Neural cell (in vitro differentiated cells): ENCODE data around the gene PPP3R1. TPM values are rescaled to one million over a fixed set of nuclear protein-coding genes. Genes with fewer than 3 reads are reported as not detected.

ENCODE experiments used
- H2AFZ ChIP-seq: fragments of 200-600, 300-800 bp; sonication (generic), shearing (Covaris generic); 2 replicates; pipeline ENCODE4 v1.6.0; 2014; ENCODE audit warnings: low read depth, mild to moderate bottlenecking, antibody characterized with exemption, low read length, moderate library complexity
- H3F3A ChIP-seq: fragments of 200-600 bp; shearing (Covaris generic); 2 replicates; pipeline ENCODE4 v1.6.1; 2016; ENCODE audit warnings: mild to moderate bottlenecking, moderate library complexity, mixed read lengths, antibody characterized with exemption, low read length; ENCODE audit not compliant: insufficient read depth, poor library complexity, severe bottlenecking
- H3K27ac ChIP-seq: fragments of 200-600, 300-800 bp; sonication (generic), shearing (Covaris generic); 2 replicates; pipeline ENCODE4 v1.5.1; 2014; ENCODE audit warnings: mild to moderate bottlenecking, low read length, moderate library complexity
- H3K27me3 ChIP-seq: fragments of 300-800, 200-600 bp; sonication (generic), shearing (Covaris generic); 2 replicates; pipeline ENCODE4 v1.6.0; 2014; ENCODE audit warnings: mild to moderate bottlenecking, low read depth, low read length, moderate library complexity; ENCODE audit not compliant: insufficient read depth
- H3K36me3 ChIP-seq: fragments of 300-800, 200-600 bp; sonication (generic), shearing (Covaris generic); 2 replicates; pipeline ENCODE4 v1.5.1; 2014; ENCODE audit warnings: mild to moderate bottlenecking, antibody characterized with exemption, low read length, moderate library complexity; ENCODE audit not compliant: insufficient read depth
- H3K4me2 ChIP-seq: fragments of 300-800, 200-600 bp; sonication (generic), shearing (Covaris generic); 2 replicates; pipeline ENCODE4 v1.6.0; 2014; ENCODE audit warnings: mild to moderate bottlenecking, low read length
- H3K4me3 ChIP-seq: fragments of 300-800, 200-600 bp; sonication (generic), shearing (Covaris generic); 2 replicates; pipeline ENCODE4 v1.5.1; 2014; ENCODE audit warnings: mild to moderate bottlenecking, low read length, moderate library complexity
- H3K79me2 ChIP-seq: fragments of 200-600 bp; shearing (Covaris generic); replicated peaks from 2 replicates; pipeline ENCODE4 v1.6.0; 2014; ENCODE audit warnings: mild to moderate bottlenecking, low read length, moderate library complexity; ENCODE audit not compliant: insufficient read depth
- H3K9ac ChIP-seq: fragments of 300-800, 200-600 bp; sonication (generic), shearing (Covaris generic); 2 replicates; pipeline ENCODE4 v1.6.1; 2016; ENCODE audit warnings: mild to moderate bottlenecking, low read length, mixed read lengths
- H3K9me2 ChIP-seq: fragments of 200-600 bp; shearing (Covaris generic); 2 replicates; pipeline ENCODE4 v1.6.1; 2016; ENCODE audit warnings: mild to moderate bottlenecking, low read length, mixed read lengths; ENCODE audit not compliant: insufficient read depth
- H3K9me3 ChIP-seq: fragments of 200-600, 300-800 bp; sonication (generic), shearing (Covaris generic); 2 replicates; pipeline ENCODE4 v1.6.1; 2016; ENCODE audit warnings: mild to moderate bottlenecking, mixed run types, low read length, moderate library complexity, mixed read lengths
- H4K20me1 ChIP-seq: fragments of 200-600 bp; shearing (Covaris generic); 2 replicates; pipeline ENCODE4 v1.6.1; 2016; ENCODE audit warnings: mild to moderate bottlenecking, mixed run types; ENCODE audit not compliant: insufficient read depth
- EP300 ChIP-seq: fragments of 450-650 bp; conservative IDR thresholded peaks from 2 replicates; pipeline ENCODE4 v1.6.1; 2014; ENCODE audit warnings: antibody characterized with exemption, mild to moderate bottlenecking, moderate library complexity; ENCODE audit not compliant: poor library complexity, severe bottlenecking
- EZH2 ChIP-seq: fragments of 200-600, 300-800 bp; shearing (Covaris generic), sonication (generic); IDR thresholded peaks from 2 replicates; pipeline ENCODE4 v1.6.1; 2014; ENCODE audit warnings: antibody characterized with exemption, low read length, borderline replicate concordance, mild to moderate bottlenecking; ENCODE audit not compliant: insufficient read depth, poor library complexity, severe bottlenecking
- MXI1 ChIP-seq: fragments of 450-650 bp; conservative IDR thresholded peaks from 2 replicates; pipeline ENCODE4 v1.6.1; 2014; ENCODE audit warnings: antibody characterized with exemption, mild to moderate bottlenecking; ENCODE audit not compliant: poor library complexity, severe bottlenecking
- POLR2AphosphoS5 ChIP-seq: IDR thresholded peaks from 2 replicates; pipeline ENCODE4 v1.6.1; 2012
- RAD21 ChIP-seq: fragments of 450-650 bp; conservative IDR thresholded peaks from 2 replicates; pipeline ENCODE4 v1.6.1; 2014; ENCODE audit warnings: antibody characterized with exemption, mild to moderate bottlenecking, moderate library complexity
- SMC3 ChIP-seq: fragments of 450-650 bp; conservative IDR thresholded peaks from 2 replicates; pipeline ENCODE4 v1.6.1; 2014; ENCODE audit warnings: antibody characterized with exemption, mild to moderate bottlenecking, moderate library complexity; ENCODE audit not compliant: poor library complexity
- TAF1 ChIP-seq: IDR thresholded peaks from 2 replicates; pipeline ENCODE4 v1.6.1; 2012; ENCODE audit warnings: low read depth
- polyA plus RNA-seq: library from polyadenylated mRNA; depleted of rRNA; stranded (reverse); fragments of >200 nt; gene quantifications from 2 replicates; pipeline ENCODE4 v1.2.3, GENCODE V29; 2014
- TF ChIP-seq, protein P1 (sequence below): fragments of 450-650 bp; IDR thresholded peaks from 2 replicates; pipeline ENCODE4 v1.5.1; 2014; ENCODE audit warnings: antibody characterized with exemption, mild to moderate bottlenecking, moderate library complexity; ENCODE audit not compliant: poor library complexity, severe bottlenecking
- TF ChIP-seq, protein P2 (sequence below): IDR thresholded peaks from 2 replicates; pipeline ENCODE4 v1.6.1; 2012; ENCODE audit warnings: borderline replicate concordance

Gene PPP3R1
- polyA plus RNA-seq, 1 donor from 2014 or later = 45.3 TPM

DNA sequence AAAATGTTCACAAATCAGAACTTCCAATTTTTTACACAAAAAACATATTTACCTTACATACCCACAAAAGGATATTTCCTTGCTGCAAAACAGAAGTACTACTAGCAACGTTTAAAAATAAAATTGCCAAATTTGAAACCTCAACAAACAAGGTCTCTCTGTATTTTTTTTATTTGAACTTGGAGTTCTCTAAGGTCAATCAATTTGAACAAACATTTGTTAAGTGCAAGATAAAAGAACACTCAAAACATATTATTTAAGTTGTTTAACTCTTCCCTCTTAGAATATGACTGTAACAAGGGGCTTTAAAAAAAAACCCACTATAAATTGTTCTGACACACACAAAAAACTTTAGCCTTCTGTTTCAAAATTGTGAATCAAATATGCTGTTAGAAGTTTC, 65.0 kb downstream of the PPP3R1 start:
- Histone ChIP-seq H3K4me3 (no peak overlapping the region), H3K9me3 (no peaks in the 10 kb centered on the region), H3K4me2 (no peak overlapping the region), H3K9me2 (no peaks in the 10 kb centered on the region), H3K27me3 (no peaks in the 10 kb centered on the region), H2AFZ (no peak overlapping the region), H3K27ac (no peak overlapping the region), H3K9ac (no peak overlapping the region), H3K36me3 (no peaks in the 10 kb centered on the region), H3F3A (no peaks in the 10 kb centered on the region), H3K79me2 (peaks cover 4% of the 10 kb centered on the region), H4K20me1 (no peaks in the 10 kb centered on the region)
- TF ChIP-seq POLR2AphosphoS5 = no peak
- no peak for TF ChIP-seq MXI1

DNA sequence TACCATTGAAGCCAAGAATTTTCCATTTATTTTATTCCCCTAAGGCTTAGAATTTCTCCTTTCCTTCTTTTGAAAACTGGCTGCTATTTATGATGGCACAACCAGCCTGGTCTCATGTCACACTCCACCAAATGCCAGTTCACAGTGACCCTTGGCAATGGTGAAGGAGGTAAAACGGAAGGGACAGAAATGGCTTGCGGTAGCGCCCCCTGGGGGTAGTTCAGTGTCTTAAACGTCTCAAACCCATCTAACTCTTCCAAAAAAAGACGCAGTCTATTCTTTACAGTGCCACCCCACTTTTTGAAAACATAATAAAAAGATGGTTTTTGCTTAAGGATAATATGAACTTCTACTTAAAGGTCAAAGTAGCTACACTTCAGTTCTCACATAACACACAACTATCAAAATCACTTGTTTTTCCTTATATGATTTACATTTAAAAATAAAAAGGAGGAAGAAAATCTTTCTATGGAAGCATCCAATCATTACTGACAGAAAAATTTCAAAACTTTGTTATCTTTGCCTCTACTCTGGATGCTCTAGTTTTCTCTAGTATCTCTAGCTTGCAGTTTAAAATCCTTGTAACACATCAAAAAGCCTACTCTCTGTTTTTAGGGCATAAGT, 66.7 kb downstream of the PPP3R1 start:
- H3K27ac ChIP-seq = no peak overlapping the region
- no peaks in the 10 kb centered on the region for H4K20me1 ChIP-seq
- no peaks in the 10 kb centered on the region for H3F3A ChIP-seq
- no peak overlapping the region for H3K4me3 ChIP-seq
- H2AFZ ChIP-seq = no peak overlapping the region
- TF ChIP-seq RAD21 = no peak
- TF ChIP-seq, protein P1, sequence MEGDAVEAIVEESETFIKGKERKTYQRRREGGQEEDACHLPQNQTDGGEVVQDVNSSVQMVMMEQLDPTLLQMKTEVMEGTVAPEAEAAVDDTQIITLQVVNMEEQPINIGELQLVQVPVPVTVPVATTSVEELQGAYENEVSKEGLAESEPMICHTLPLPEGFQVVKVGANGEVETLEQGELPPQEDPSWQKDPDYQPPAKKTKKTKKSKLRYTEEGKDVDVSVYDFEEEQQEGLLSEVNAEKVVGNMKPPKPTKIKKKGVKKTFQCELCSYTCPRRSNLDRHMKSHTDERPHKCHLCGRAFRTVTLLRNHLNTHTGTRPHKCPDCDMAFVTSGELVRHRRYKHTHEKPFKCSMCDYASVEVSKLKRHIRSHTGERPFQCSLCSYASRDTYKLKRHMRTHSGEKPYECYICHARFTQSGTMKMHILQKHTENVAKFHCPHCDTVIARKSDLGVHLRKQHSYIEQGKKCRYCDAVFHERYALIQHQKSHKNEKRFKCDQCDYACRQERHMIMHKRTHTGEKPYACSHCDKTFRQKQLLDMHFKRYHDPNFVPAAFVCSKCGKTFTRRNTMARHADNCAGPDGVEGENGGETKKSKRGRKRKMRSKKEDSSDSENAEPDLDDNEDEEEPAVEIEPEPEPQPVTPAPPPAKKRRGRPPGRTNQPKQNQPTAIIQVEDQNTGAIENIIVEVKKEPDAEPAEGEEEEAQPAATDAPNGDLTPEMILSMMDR = peak; percentile 28
- no peak overlapping the region for H3K4me2 ChIP-seq
- no peaks in the 10 kb centered on the region for H3K27me3 ChIP-seq
- H3K9me2 ChIP-seq = no peaks in the 10 kb centered on the region
- H3K36me3 ChIP-seq = no peaks in the 10 kb centered on the region
- no peak overlapping the region for H3K9ac ChIP-seq
- no peaks in the 10 kb centered on the region for H3K9me3 ChIP-seq
- H3K79me2 ChIP-seq = peaks cover 4% of the 10 kb centered on the region

DNA sequence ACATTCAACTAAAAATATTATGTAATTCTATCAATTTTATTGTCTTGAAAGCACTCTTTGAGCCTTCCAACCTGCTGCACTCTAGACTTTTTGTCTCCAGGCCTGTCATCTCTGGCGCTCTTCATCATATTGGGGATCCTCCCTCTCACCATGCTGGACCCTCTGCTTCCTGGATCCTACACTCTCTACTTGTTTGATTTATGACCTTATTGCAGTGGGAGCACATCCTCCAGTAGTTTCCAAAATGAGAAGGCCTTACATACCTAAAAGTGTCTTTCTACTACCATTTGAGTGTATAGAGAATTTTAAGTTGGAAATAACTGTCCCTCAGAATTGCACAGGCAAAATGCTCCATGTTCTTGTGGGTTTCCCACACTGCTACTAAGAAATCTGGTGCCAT, 69.4 kb downstream of the PPP3R1 start:
- H3F3A ChIP-seq = no peaks in the 10 kb centered on the region
- TF ChIP-seq SMC3 (no peak), TAF1 (no peak), EZH2 (no peak), EP300 (no peak), POLR2AphosphoS5 (no peak), MXI1 (no peak), RAD21 (no peak)
- TF ChIP-seq, protein P2, sequence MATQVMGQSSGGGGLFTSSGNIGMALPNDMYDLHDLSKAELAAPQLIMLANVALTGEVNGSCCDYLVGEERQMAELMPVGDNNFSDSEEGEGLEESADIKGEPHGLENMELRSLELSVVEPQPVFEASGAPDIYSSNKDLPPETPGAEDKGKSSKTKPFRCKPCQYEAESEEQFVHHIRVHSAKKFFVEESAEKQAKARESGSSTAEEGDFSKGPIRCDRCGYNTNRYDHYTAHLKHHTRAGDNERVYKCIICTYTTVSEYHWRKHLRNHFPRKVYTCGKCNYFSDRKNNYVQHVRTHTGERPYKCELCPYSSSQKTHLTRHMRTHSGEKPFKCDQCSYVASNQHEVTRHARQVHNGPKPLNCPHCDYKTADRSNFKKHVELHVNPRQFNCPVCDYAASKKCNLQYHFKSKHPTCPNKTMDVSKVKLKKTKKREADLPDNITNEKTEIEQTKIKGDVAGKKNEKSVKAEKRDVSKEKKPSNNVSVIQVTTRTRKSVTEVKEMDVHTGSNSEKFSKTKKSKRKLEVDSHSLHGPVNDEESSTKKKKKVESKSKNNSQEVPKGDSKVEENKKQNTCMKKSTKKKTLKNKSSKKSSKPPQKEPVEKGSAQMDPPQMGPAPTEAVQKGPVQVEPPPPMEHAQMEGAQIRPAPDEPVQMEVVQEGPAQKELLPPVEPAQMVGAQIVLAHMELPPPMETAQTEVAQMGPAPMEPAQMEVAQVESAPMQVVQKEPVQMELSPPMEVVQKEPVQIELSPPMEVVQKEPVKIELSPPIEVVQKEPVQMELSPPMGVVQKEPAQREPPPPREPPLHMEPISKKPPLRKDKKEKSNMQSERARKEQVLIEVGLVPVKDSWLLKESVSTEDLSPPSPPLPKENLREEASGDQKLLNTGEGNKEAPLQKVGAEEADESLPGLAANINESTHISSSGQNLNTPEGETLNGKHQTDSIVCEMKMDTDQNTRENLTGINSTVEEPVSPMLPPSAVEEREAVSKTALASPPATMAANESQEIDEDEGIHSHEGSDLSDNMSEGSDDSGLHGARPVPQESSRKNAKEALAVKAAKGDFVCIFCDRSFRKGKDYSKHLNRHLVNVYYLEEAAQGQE = no peak
- TF ChIP-seq, protein P1 = no peak

More for the DNA sequence above, 69.4 kb downstream of the PPP3R1 start:
- H3K36me3 ChIP-seq = no peaks in the 10 kb centered on the region
- no peak overlapping the region for H3K4me3 ChIP-seq
- H3K9ac ChIP-seq = no peak overlapping the region
- H4K20me1 ChIP-seq = no peaks in the 10 kb centered on the region
- H3K9me3 ChIP-seq = no peaks in the 10 kb centered on the region
- no peak overlapping the region for H3K4me2 ChIP-seq
- no peaks in the 10 kb centered on the region for H3K27me3 ChIP-seq
- H3K27ac ChIP-seq = no peak overlapping the region
- no peaks in the 10 kb centered on the region for H3K9me2 ChIP-seq
- no peak overlapping the region for H2AFZ ChIP-seq
- no peaks in the 10 kb centered on the region for H3K79me2 ChIP-seq
